Muscle of leg (tissue), 11 donors: Measurements from ENCODE around the gene NPM3. TPM values are rescaled to one million over a fixed set of nuclear protein-coding genes. Genes with fewer than 3 reads are reported as not detected.

ENCODE experiments used
- DNase-seq: peaks from one replicate; pipeline ENCODE4 v3.0.0; 2013
- H3K27ac ChIP-seq: one replicate; pipeline ENCODE4 v1.5.1; 2013; ENCODE audit warnings: mild to moderate bottlenecking, low read length, control low read depth
- H3K27me3 ChIP-seq: one replicate; pipeline ENCODE4 v1.6.1; 2013; ENCODE audit warnings: low read length; ENCODE audit not compliant: control insufficient read depth, insufficient read depth
- H3K36me3 ChIP-seq: one replicate; pipeline ENCODE4 v1.6.1; 2013; ENCODE audit warnings: low read length; ENCODE audit not compliant: control insufficient read depth, insufficient read depth
- H3K4me1 ChIP-seq: one replicate; pipeline ENCODE4 v1.6.1; 2013; ENCODE audit warnings: low read length; ENCODE audit not compliant: control insufficient read depth, insufficient read depth
- H3K4me3 ChIP-seq: one replicate; pipeline ENCODE4 v1.5.1; 2013; ENCODE audit warnings: low read length, control low read depth
- H3K9me3 ChIP-seq: replicated peaks from 2 replicates; pipeline ENCODE4 v1.6.1; 2013; ENCODE audit warnings: low read depth, low read length; ENCODE audit not compliant: control insufficient read depth
- WGBS: methylation state at CpG from one replicate; pipeline ENCODE4 v1.1.5; 2013; ENCODE audit warnings: missing lambda C conversion rate; ENCODE audit not compliant: insufficient coverage; 5-methylcytosine and 5-hydroxymethylcytosine counted together
- polyA plus RNA-seq, 8 donors: library from polyadenylated mRNA; unstranded; fragments of 120-200 nt; gene quantifications; one replicate each; pipeline versions ENCODE4 v1.2.1 to v1.2.3, GENCODE V29; 2013; ENCODE audit warnings: inconsistent platforms in 1 of 8, low replicate concordance in 1 of 8; ENCODE audit not compliant: insufficient read length in 8 of 8, insufficient read depth in 1 of 8
- total RNA-seq: library from RNA; stranded (reverse); fragments of 120-200 nt; gene quantifications from one replicate; pipeline ENCODE4 v1.2.4, GENCODE V29; 2013

NPM3 gene
- total and polyA plus RNA-seq, 9 donors: 54.1 to 80.9 (median 72.7) TPM

- H3K4me3 ChIP-seq: no peak overlapping the region
- no peak for DNase-seq
- 96% methylated on average over 4 of the region's 10 CpGs for WGBS
Observed at GRCh38 chr10:101827919-101828600, 44.8 kb upstream of the NPM3 start.

GRCh38 chr10:101826852-101827434, 43.7 kb upstream of the NPM3 start:
- Histone ChIP-seq H3K4me1 (peaks cover 26% of the 10 kb centered on the region), H3K4me3 (no peak overlapping the region), H3K27ac (no peak overlapping the region), H3K36me3 (peaks cover 20% of the 10 kb centered on the region), H3K27me3 (no peaks in the 10 kb centered on the region), H3K9me3 (no peaks in the 10 kb centered on the region)
- 100% methylated on average over 1 of the region's 5 CpGs for WGBS
- no peak for DNase-seq

More at GRCh38 chr10:101827919-101828600, 44.8 kb upstream of the NPM3 start:
- no peaks in the 10 kb centered on the region for H3K9me3 ChIP-seq
- no peak overlapping the region for H3K27ac ChIP-seq
- H3K4me1 ChIP-seq: peaks cover 32% of the 10 kb centered on the region
- H3K27me3 ChIP-seq: no peaks in the 10 kb centered on the region
- peaks cover 16% of the 10 kb centered on the region for H3K36me3 ChIP-seq

- no peak for DNase-seq
- Histone ChIP-seq H3K4me3 (no peak overlapping the region), H3K36me3 (peaks cover 20% of the 10 kb centered on the region), H3K27ac (no peak overlapping the region), H3K4me1 (peaks cover 10% of the 10 kb centered on the region), H3K27me3 (no peaks in the 10 kb centered on the region), H3K9me3 (no peaks in the 10 kb centered on the region)
- whole genome bisulfite sequencing: no CpG with 5 or more reads among the region's 2 CpGs
Observed at GRCh38 chr10:101824736-101825135, 41.5 kb upstream of the NPM3 start.

- no peak for DNase-seq
- Histone ChIP-seq H3K4me1 (peaks cover 24% of the 10 kb centered on the region), H3K27me3 (no peaks in the 10 kb centered on the region), H3K36me3 (peaks cover 4% of the 10 kb centered on the region), H3K27ac (peak overlapping the region; percentile 92), H3K4me3 (peak overlapping the region; percentile 77), H3K9me3 (no peaks in the 10 kb centered on the region)
- WGBS: 3% methylated on average over 4 of the region's 14 CpGs
Observed at GRCh38 chr10:101818872-101819633, 35.8 kb upstream of the NPM3 start.

GRCh38 chr10:101818119-101818871, 35.0 kb upstream of the NPM3 start, which contains the start of gene OGA:
OGA (minus strand) TSS chr10:101818444; CDS start chr10:101818022, 422 bp downstream.
- peak within 1 kb of the TSS; percentile 77 for H3K4me3 ChIP-seq
- H3K27ac ChIP-seq: peak within 1 kb of the TSS; percentile 92
- no peaks in the 10 kb centered on the region for H3K9me3 ChIP-seq
- DNase-seq: peak; percentile 100
- under 1% methylated on average over 33 of the region's 47 CpGs for WGBS
- peaks cover 4% of the 10 kb centered on the region for H3K36me3 ChIP-seq
- peaks cover 26% of the 10 kb centered on the region for H3K4me1 ChIP-seq
- H3K27me3 ChIP-seq: no peaks in the 10 kb centered on the region

- Histone ChIP-seq H3K27ac (peak overlapping the region; percentile 92), H3K4me1 (peaks cover 26% of the 10 kb centered on the region), H3K9me3 (no peaks in the 10 kb centered on the region), H3K27me3 (no peaks in the 10 kb centered on the region), H3K4me3 (peak overlapping the region; percentile 77), H3K36me3 (peaks cover 4% of the 10 kb centered on the region)
- DNase-seq: peak; percentile 97
- under 1% methylated on average over 36 of the region's 44 CpGs for WGBS
Observed at GRCh38 chr10:101817337-101818118, 34.3 kb upstream of the NPM3 start.

GRCh38 chr10:101816913-101817336, 33.7 kb upstream of the NPM3 start:
- H3K4me1 ChIP-seq: peaks cover 26% of the 10 kb centered on the region
- peak overlapping the region; percentile 77 for H3K4me3 ChIP-seq
- no peaks in the 10 kb centered on the region for H3K27me3 ChIP-seq
- DNase-seq: no peak
- H3K27ac ChIP-seq: peak overlapping the region; percentile 92
- no CpG with 5 or more reads among the region's 14 CpGs for WGBS
- H3K9me3 ChIP-seq: no peaks in the 10 kb centered on the region
- peaks cover 8% of the 10 kb centered on the region for H3K36me3 ChIP-seq

GRCh38 chr10:101816376-101816775, 33.1 kb upstream of the NPM3 start:
- Histone ChIP-seq H3K36me3 (peaks cover 10% of the 10 kb centered on the region), H3K9me3 (no peaks in the 10 kb centered on the region), H3K4me3 (peak overlapping the region; percentile 77), H3K4me1 (peaks cover 26% of the 10 kb centered on the region), H3K27ac (peak overlapping the region; percentile 92), H3K27me3 (no peaks in the 10 kb centered on the region)
- WGBS: 0% methylated on average over 1 of the region's 5 CpGs
- peak; percentile 48 for DNase-seq

- Histone ChIP-seq H3K4me1 (peaks cover 24% of the 10 kb centered on the region), H3K9me3 (no peaks in the 10 kb centered on the region), H3K27me3 (no peaks in the 10 kb centered on the region), H3K27ac (no peak overlapping the region), H3K36me3 (peaks cover 21% of the 10 kb centered on the region), H3K4me3 (no peak overlapping the region)
- DNase-seq: no peak
- 58% methylated on average over 3 of the region's 8 CpGs for WGBS
Observed at GRCh38 chr10:101814466-101815071, 31.3 kb upstream of the NPM3 start.
